Progenitor cell of endocrine pancreas (in vitro differentiated cells): ENCODE measurements around the gene SH3TC2. TPM values are rescaled to one million over a fixed set of nuclear protein-coding genes. Genes with fewer than 3 reads are reported as not detected.

Experiments used
- DNase-seq: peaks from one replicate; pipeline ENCODE4 v3.0.0; 2021; ENCODE audit warnings: low spot score; ENCODE audit not compliant: unreplicated experiment
- H3K27ac Mint-ChIP-seq: 2 replicates; pipeline ENCODE4 v1.8.0; 2021; ENCODE audit warnings: mild to moderate bottlenecking, moderate library complexity, mixed read lengths
- H3K27me3 Mint-ChIP-seq: 2 replicates; pipeline ENCODE4 v1.8.0; 2021; ENCODE audit warnings: mixed read lengths
- H3K36me3 Mint-ChIP-seq: 2 replicates; pipeline ENCODE4 v1.8.0; 2022; ENCODE audit warnings: mixed read lengths; ENCODE audit not compliant: insufficient read depth
- H3K4me1 Mint-ChIP-seq: 2 replicates; pipeline ENCODE4 v1.8.0; 2021; ENCODE audit warnings: low read depth, mixed read lengths
- H3K4me3 Mint-ChIP-seq: 2 replicates; pipeline ENCODE4 v1.8.0; 2021; ENCODE audit warnings: low read depth, mild to moderate bottlenecking, moderate library complexity, mixed read lengths
- H3K9me3 Mint-ChIP-seq: 2 replicates; pipeline ENCODE4 v1.8.0; 2021; ENCODE audit warnings: low read depth, mixed read lengths
- total RNA-seq: library from RNA; stranded (reverse); gene quantifications from 2 replicates; pipeline ENCODE4 v1.2.1, GENCODE V29; 2021
- TF ChIP-seq, protein P1 (sequence below): fragments of 200-600 bp; sonication (generic); IDR thresholded peaks from one replicate; pipeline ENCODE4 v1.5.0; 2021; ENCODE audit warnings: antibody characterized with exemption, mild to moderate bottlenecking; ENCODE audit not compliant: unreplicated experiment

SH3TC2 gene
- total RNA-seq, 1 donor from 2014 or later: 2.1 TPM

DNA sequence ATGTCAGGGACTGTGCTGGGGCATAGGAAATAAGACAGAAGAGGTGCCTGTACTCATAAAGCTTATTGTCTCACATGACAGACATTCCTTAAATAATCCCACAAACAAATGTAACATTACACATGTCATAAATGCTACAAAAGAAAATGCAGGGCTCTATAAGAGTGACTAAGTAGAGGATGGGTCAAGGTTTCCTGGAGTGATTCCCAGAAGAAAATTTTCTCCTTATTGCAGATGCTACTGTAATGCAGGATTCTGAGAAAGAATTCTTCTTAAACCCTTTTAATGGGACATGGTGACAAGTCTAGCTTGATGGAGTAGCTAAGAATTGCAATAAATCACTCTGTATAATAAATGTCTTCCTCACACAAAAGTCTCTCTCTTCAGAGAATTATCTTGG lies 55.7 kb downstream of the SH3TC2 start:
- H3K27me3 Mint-ChIP-seq: peaks cover 8% of the 10 kb centered on the region
- no peaks in the 10 kb centered on the region for H3K36me3 Mint-ChIP-seq
- peaks cover 8% of the 10 kb centered on the region for H3K4me1 Mint-ChIP-seq
- H3K4me3 Mint-ChIP-seq: no peak overlapping the region
- DNase-seq: no peak
- H3K27ac Mint-ChIP-seq: no peak overlapping the region
- TF ChIP-seq, protein P1, sequence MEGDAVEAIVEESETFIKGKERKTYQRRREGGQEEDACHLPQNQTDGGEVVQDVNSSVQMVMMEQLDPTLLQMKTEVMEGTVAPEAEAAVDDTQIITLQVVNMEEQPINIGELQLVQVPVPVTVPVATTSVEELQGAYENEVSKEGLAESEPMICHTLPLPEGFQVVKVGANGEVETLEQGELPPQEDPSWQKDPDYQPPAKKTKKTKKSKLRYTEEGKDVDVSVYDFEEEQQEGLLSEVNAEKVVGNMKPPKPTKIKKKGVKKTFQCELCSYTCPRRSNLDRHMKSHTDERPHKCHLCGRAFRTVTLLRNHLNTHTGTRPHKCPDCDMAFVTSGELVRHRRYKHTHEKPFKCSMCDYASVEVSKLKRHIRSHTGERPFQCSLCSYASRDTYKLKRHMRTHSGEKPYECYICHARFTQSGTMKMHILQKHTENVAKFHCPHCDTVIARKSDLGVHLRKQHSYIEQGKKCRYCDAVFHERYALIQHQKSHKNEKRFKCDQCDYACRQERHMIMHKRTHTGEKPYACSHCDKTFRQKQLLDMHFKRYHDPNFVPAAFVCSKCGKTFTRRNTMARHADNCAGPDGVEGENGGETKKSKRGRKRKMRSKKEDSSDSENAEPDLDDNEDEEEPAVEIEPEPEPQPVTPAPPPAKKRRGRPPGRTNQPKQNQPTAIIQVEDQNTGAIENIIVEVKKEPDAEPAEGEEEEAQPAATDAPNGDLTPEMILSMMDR: no peak
- no peaks in the 10 kb centered on the region for H3K9me3 Mint-ChIP-seq

DNA sequence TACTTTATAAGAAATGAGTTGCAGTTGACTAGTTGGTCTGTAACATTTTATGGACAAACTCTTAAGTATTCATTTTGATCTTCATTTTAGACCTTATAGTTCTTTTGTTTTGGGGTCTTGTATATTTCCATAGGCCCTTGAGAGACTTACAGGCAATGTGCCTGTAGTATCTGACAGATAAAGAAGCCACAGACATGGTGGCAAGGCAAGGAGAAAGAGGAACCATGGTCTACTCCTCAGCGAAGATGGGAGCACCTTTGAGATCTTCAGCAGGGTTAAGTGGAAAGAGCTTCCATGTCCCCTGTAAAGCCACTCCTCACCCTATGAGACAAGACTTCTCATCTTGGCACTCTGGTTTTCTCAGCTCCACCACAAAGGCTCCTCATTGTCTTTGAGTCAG lies 56.4 kb downstream of the SH3TC2 start:
- H3K4me1 Mint-ChIP-seq: peaks cover 14% of the 10 kb centered on the region

DNA sequence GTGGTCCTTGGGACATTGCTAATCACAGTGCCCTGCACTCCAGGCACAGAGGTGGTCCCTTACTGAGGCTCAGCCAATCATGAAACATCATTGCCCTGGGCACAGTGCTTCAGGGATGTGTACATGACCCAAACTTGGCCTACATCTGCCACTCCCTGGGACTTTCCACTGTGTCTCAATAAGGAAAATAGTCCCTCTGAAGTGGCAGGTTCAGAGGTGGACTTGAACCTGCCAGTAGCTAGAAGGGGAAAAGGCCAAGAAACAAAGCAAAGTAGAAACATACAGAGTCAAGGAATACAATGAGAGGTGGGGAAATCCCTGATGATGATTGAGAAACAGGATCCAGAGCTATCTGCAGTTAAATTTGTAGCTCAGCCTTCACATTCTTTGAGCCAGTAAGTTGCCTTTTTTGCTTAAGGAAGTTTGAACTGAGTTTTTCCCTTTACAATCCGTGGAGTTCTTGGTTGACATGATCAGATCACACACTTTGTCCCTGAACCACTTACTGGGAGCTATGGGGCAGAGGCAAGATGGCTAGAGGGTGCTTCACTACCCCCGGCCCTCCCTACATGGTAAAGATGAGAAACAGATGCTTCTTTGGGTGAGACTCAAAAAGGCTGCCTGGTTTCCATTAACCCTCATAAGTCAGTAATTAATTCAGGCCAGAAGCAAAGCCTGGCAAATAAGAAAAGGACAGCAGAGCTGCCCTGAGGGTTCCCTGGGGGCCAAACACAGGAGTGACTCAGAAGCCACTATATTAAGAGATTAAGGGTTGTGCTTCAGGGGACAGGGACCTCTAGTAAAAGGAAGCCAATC lies 57.6 kb downstream of the SH3TC2 start:
- Mint-ChIP-seq H3K4me3 (no peak overlapping the region), H3K27me3 (peaks cover 4% of the 10 kb centered on the region), H3K27ac (no peak overlapping the region), H3K4me1 (peaks cover 18% of the 10 kb centered on the region), H3K9me3 (no peaks in the 10 kb centered on the region), H3K36me3 (no peaks in the 10 kb centered on the region)
- TF ChIP-seq, protein P1: no peak
- no peak for DNase-seq

More for the DNA sequence above, 56.4 kb downstream of the SH3TC2 start:
- Mint-ChIP-seq H3K36me3 (no peaks in the 10 kb centered on the region), H3K4me3 (no peak overlapping the region), H3K9me3 (no peaks in the 10 kb centered on the region), H3K27ac (no peak overlapping the region), H3K27me3 (peaks cover 8% of the 10 kb centered on the region)
- TF ChIP-seq, protein P1: no peak
- no peak for DNase-seq

DNA sequence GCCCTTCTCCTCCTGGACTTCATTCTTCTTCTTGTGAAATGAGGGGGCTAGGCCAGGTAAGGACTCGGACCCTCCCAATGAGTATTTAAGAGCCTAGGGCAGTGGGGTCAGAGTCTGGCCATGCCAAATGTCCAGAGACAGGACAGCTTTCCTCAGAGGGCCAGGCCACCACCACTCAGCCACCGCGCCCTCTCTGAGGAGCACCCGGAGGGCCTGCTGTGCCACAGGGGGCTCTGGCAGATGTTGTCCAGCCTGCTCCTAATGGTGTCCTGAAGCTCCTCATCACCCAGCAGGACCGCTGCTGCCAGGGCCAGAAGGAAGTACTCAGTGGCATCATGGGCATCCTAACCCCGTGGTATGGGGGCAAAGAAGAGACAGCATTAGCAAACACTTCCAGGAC lies 58.3 kb downstream of the SH3TC2 start:
- H3K9me3 Mint-ChIP-seq: no peaks in the 10 kb centered on the region
- H3K4me1 Mint-ChIP-seq: peaks cover 24% of the 10 kb centered on the region
- H3K36me3 Mint-ChIP-seq: no peaks in the 10 kb centered on the region
- no peak overlapping the region for H3K4me3 Mint-ChIP-seq
- no peak for DNase-seq
- no peak overlapping the region for H3K27ac Mint-ChIP-seq
- H3K27me3 Mint-ChIP-seq: no peaks in the 10 kb centered on the region
- TF ChIP-seq, protein P1: no peak

DNA sequence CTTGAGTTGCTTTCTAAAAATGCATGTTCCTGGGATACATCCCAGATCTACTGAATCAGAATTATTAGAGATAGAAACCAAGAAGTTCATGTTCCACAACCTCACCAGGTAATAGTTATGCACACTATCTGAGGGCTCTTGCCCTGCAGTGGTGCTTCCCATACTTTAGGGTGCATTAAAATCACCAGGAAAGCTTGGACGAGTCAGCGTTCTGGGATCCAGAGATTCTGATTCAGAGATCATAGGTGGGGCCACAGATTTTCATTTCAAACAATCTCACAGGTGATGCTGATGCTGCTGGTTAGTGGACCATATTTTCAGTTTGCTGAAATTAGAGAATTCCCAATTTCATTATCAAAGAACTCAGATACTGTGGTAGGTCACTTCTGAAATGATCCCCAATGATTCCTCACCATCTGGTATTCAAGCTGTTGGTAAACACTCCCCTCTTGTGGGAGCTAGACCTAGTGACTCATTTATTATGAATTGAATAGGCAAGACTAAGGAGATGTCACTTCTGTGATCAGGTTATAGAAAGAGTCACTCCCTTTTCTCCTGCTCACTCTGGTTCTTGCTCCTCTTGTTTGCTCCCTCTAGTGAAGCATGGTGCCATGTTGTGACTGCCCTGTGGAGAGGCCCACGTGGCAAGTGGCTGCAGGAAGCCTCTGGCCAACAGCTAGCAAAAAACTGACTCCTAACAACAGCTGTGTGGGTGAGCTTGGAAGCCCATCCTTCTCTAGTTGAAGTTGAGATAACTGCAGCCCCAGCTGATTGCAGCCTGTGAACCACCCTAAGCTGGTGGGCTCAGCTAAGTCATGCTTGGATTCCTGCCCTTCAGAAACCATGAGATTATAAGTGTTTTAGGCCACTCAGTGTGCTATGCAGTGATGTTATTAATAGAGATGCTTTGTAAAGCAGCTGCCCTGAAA lies 59.8 kb downstream of the SH3TC2 start:
- H3K4me3 Mint-ChIP-seq: no peak overlapping the region
- TF ChIP-seq, protein P1: no peak
- no peaks in the 10 kb centered on the region for H3K36me3 Mint-ChIP-seq
- H3K27me3 Mint-ChIP-seq: no peaks in the 10 kb centered on the region
- peaks cover 24% of the 10 kb centered on the region for H3K4me1 Mint-ChIP-seq
- no peak for DNase-seq
- no peak overlapping the region for H3K27ac Mint-ChIP-seq
- H3K9me3 Mint-ChIP-seq: no peaks in the 10 kb centered on the region
